HepG2 (cell line): Measurements from ENCODE around the gene ARFIP1. TPM values are rescaled to one million over a fixed set of nuclear protein-coding genes. Genes with fewer than 3 reads are reported as not detected.

ENCODE experiments used
- ZFP36 ChIP-seq: fragments of 150-350 bp; IDR thresholded peaks from 2 replicates; pipeline ENCODE4 v1.6.1; 2018; ENCODE audit warnings: borderline replicate concordance, low read length, low read depth; ENCODE audit not compliant: partially characterized antibody
- ZNF282 ChIP-seq: fragments of 450-650 bp; IDR thresholded peaks from 2 replicates; pipeline ENCODE4 v1.6.1; 2018; ENCODE audit not compliant: partially characterized antibody
- ZNF709 ChIP-seq: sonication (generic); formaldehyde crosslinking; IDR thresholded peaks from 2 replicates; pipeline ENCODE4 v1.5.0; 2020; ENCODE audit warnings: mild to moderate bottlenecking, missing genetic modification reagents
- polyA plus RNA-seq, 8 experiments: library from polyadenylated mRNA; depleted of rRNA in 3 of 8; stranded (reverse) in 7 of 8; unstranded in 1 of 8; fragments of >200 nt; fragmentation: Illumina TruSeq in 4 of 8; extraction: Trizol in 4 of 8; gene quantifications; 2 replicates each; pipeline versions ENCODE4 v1.2.1 to v1.2.3, GENCODE V29; 2011 to 2016; ENCODE audit warnings: low read depth in 4 of 8, missing spikeins in 1 of 8, mixed read lengths in 1 of 8; ENCODE audit not compliant: insufficient read depth in 1 of 8
- total RNA-seq, 5 experiments: library from RNA; depleted of rRNA; stranded (reverse); fragments of >200 nt; fragmentation: Illumina TruSeq; extraction: Trizol; gene quantifications; 2 replicates each; pipeline ENCODE4 v1.2.3, GENCODE V29; 2016; ENCODE audit warnings: low read depth in 1 of 5
- TF ChIP-seq, protein P1 (sequence below), 2 experiments: fragments of 450-650 bp in 1 of 2; sonication (generic) in 1 of 2; formaldehyde crosslinking in 1 of 2; IDR thresholded peaks; 2 replicates each; pipeline versions ENCODE4 v1.6.1 to v1.8.0; 2016 to 2022; ENCODE audit warnings: antibody characterized with exemption in 1 of 2, mild to moderate bottlenecking in 1 of 2, missing genetic modification reagents in 1 of 2

ARFIP1 gene
- total and polyA plus RNA-seq, 2 of the 13 experiments (the other 11 are each of a cell fraction or from before 2014, with no cell fraction given), result 9.9 to 27.7 TPM

DNA sequence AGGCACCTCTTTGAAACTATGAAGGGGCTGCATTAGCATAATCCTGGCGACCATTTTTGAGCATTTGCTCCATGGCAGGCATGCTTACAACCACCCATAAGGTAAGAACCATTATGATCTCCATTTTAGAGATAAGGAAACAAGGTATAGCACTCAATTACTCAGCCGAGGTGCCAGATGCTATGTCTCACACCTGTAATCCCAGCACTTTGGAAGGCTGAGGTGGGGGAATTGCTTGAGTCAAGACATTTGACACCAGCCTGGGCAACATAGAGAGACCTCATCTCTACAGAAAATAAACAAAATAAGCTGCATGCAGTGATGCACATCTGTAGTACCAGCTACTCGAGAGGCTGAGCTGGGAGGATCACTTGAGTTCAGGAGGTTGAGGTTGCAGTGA lies 43.8 kb upstream of the ARFIP1 start (continued):
- TF ChIP-seq, protein P1, sequence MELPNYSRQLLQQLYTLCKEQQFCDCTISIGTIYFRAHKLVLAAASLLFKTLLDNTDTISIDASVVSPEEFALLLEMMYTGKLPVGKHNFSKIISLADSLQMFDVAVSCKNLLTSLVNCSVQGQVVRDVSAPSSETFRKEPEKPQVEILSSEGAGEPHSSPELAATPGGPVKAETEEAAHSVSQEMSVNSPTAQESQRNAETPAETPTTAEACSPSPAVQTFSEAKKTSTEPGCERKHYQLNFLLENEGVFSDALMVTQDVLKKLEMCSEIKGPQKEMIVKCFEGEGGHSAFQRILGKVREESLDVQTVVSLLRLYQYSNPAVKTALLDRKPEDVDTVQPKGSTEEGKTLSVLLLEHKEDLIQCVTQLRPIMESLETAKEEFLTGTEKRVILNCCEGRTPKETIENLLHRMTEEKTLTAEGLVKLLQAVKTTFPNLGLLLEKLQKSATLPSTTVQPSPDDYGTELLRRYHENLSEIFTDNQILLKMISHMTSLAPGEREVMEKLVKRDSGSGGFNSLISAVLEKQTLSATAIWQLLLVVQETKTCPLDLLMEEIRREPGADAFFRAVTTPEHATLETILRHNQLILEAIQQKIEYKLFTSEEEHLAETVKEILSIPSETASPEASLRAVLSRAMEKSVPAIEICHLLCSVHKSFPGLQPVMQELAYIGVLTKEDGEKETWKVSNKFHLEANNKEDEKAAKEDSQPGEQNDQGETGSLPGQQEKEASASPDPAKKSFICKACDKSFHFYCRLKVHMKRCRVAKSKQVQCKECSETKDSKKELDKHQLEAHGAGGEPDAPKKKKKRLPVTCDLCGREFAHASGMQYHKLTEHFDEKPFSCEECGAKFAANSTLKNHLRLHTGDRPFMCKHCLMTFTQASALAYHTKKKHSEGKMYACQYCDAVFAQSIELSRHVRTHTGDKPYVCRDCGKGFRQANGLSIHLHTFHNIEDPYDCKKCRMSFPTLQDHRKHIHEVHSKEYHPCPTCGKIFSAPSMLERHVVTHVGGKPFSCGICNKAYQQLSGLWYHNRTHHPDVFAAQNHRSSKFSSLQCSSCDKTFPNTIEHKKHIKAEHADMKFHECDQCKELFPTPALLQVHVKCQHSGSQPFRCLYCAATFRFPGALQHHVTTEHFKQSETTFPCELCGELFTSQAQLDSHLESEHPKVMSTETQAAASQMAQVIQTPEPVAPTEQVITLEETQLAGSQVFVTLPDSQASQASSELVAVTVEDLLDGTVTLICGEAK (IDR thresholded peaks at IDR 0.05), result no peak
- TF ChIP-seq, protein P1 (CRISPR knock-in tag; IDR thresholded peaks at IDR 0.05), result no peak
- TF ChIP-seq ZFP36, result no peak
- TF ChIP-seq ZNF282, result no peak
- TF ChIP-seq ZNF709 (CRISPR knock-in tag), result no peak
